Vagina (tissue), 2 donors: ENCODE data around the gene CAPS. TPM values are rescaled to one million over a fixed set of nuclear protein-coding genes. Genes with fewer than 3 reads are reported as not detected.
"Not testable (repeated sequence)": the region's sequence is repeated elsewhere in the genome, so short reads cannot be mapped to it uniquely, and the experiment has no call there.

Source experiments
- DNase-seq, 2 donors: peaks; one replicate each; pipeline ENCODE4 v3.0.0-alpha.2; 2017; ENCODE audit errors: extremely low spot score in 2 of 2
- H3K27ac ChIP-seq: fragments of 200-600 bp; sonication (generic); one replicate; pipeline ENCODE4 v1.5.1; 2019
- H3K27me3 ChIP-seq: fragments of 200-600 bp; sonication (generic); one replicate; pipeline ENCODE4 v1.5.1; 2019
- H3K36me3 ChIP-seq, 2 donors: fragments of 200-600 bp; sonication (generic); one replicate each; pipeline ENCODE4 v1.5.1; 2017 to 2019
- H3K4me1 ChIP-seq: fragments of 200-600 bp; sonication (generic); one replicate; pipeline ENCODE4 v1.5.1; 2019
- H3K4me3 ChIP-seq, 2 donors: fragments of 200-600 bp; sonication (generic); 1 replicate in 1 of 2; 2 replicates in 1 of 2; pipeline ENCODE4 v1.5.1; 2016 to 2019
- H3K9me3 ChIP-seq: fragments of 200-600 bp; sonication (generic); one replicate; pipeline ENCODE4 v1.5.1; 2019
- CTCF ChIP-seq, 3 experiments: fragments of 450-650 bp in 2 of 3; fragments of 200-600 bp in 1 of 3; sonication (generic) in 1 of 3; IDR thresholded peaks; one replicate each; pipeline ENCODE4 v1.5.1; 2017 to 2019; ENCODE audit warnings: antibody characterized with exemption in 3 of 3, mild to moderate bottlenecking in 2 of 3, moderate library complexity in 2 of 3
- POLR2A ChIP-seq, 2 donors: fragments of 450-650 bp; IDR thresholded peaks; one replicate each; pipeline ENCODE4 v1.6.1; 2017; ENCODE audit warnings: antibody characterized with exemption in 2 of 2, mild to moderate bottlenecking in 2 of 2, moderate library complexity in 2 of 2
- POLR2AphosphoS5 ChIP-seq, 2 donors: sonication (generic); formaldehyde crosslinking; IDR thresholded peaks; one replicate each; pipeline ENCODE4 v1.9.0; 2017; ENCODE audit warnings: antibody characterized with exemption in 2 of 2, mild to moderate bottlenecking in 2 of 2, low read depth in 1 of 2; ENCODE audit not compliant: insufficient read depth in 1 of 2
- intact Hi-C: fragments of 100-400 bp; cut with DNase I; formaldehyde crosslinking; loops from one replicate; pipeline ENCODE4 v1.15.1; 2023
- total RNA-seq: library from RNA; depleted of rRNA; stranded (reverse); fragments of >200 nt; gene quantifications from one replicate; pipeline ENCODE4 v1.2.3, GENCODE V29; 2016

Gene CAPS
- total RNA-seq, 1 donor from 2014 or later, result 35.8 TPM

GRCh38 chr19:5870986-5871394 lies 43.1 kb upstream of the CAPS start:
- no peaks in the 10 kb centered on the region for H3K4me1 ChIP-seq
- TF ChIP-seq POLR2A (IDR thresholded peaks at IDR 0.05) (no peak), POLR2AphosphoS5 (IDR thresholded peaks at IDR 0.05; ENCODE audit: insufficient read depth in 1 of 2, low read depth in 1 of 2) (no peak), CTCF (IDR thresholded peaks at IDR 0.05) (no peak)

GRCh38 chr19:5873617-5874199 lies 40.3 kb upstream of the CAPS start:
- Histone ChIP-seq H3K27ac (no peak overlapping the region), H3K4me3 (no peak overlapping the region), H3K4me1 (no peaks in the 10 kb centered on the region), H3K9me3 (no peaks in the 10 kb centered on the region), H3K27me3 (no peaks in the 10 kb centered on the region), H3K36me3 (no peaks in the 10 kb centered on the region)
- DNase-seq, result no peak
- TF ChIP-seq POLR2AphosphoS5 (IDR thresholded peaks at IDR 0.05; ENCODE audit: insufficient read depth in 1 of 2, low read depth in 1 of 2) (no peak), POLR2A (IDR thresholded peaks at IDR 0.05) (no peak), CTCF (IDR thresholded peaks at IDR 0.05) (no peak)
- intact Hi-C loops, result no loop called here

More at GRCh38 chr19:5870986-5871394, 43.1 kb upstream of the CAPS start:
- Histone ChIP-seq H3K4me3 (no peak overlapping the region), H3K9me3 (no peaks in the 10 kb centered on the region), H3K36me3 (no peaks in the 10 kb centered on the region), H3K27me3 (no peaks in the 10 kb centered on the region), H3K27ac (no peak overlapping the region)
- DNase-seq, result no peak
- intact Hi-C loops, result no loop called here

GRCh38 chr19:5874496-5874895 lies 39.6 kb upstream of the CAPS start:
- H3K9me3 ChIP-seq, H3K36me3 ChIP-seq, H3K27ac ChIP-seq, H3K27me3 ChIP-seq, H3K4me3 ChIP-seq, DNase-seq, H3K4me1 ChIP-seq, intact Hi-C loops: not testable (repeated sequence)

- DNase-seq, result no peak
- Histone ChIP-seq H3K27me3 (no peaks in the 10 kb centered on the region), H3K4me1 (peaks cover 7% of the 10 kb centered on the region), H3K36me3 (no peaks in the 10 kb centered on the region), H3K27ac (no peak overlapping the region), H3K4me3 (no peak overlapping the region), H3K9me3 (no peaks in the 10 kb centered on the region)
- no peak for TF ChIP-seq POLR2AphosphoS5 (IDR thresholded peaks at IDR 0.05; ENCODE audit: insufficient read depth in 1 of 2, low read depth in 1 of 2)
- intact Hi-C loops, result no loop called here
These were observed 36.6 kb upstream of the CAPS start for GRCh38 chr19:5877427-5877826.

- intact Hi-C loops, result no loop called here
- no peaks in the 10 kb centered on the region for H3K9me3 ChIP-seq
- no peaks in the 10 kb centered on the region for H3K27me3 ChIP-seq
- no peak for TF ChIP-seq POLR2AphosphoS5 (IDR thresholded peaks at IDR 0.05; ENCODE audit: insufficient read depth in 1 of 2, low read depth in 1 of 2)
- TF ChIP-seq CTCF (IDR thresholded peaks at IDR 0.05), result no peak
- TF ChIP-seq POLR2A (IDR thresholded peaks at IDR 0.05), result no peak
- peaks cover 7% of the 10 kb centered on the region for H3K4me1 ChIP-seq
- no peak overlapping the region for H3K4me3 ChIP-seq
- no peaks in the 10 kb centered on the region for H3K36me3 ChIP-seq
- no peak overlapping the region for H3K27ac ChIP-seq
- no peak for DNase-seq
These were observed 36.2 kb upstream of the CAPS start for GRCh38 chr19:5877882-5878281.

- Histone ChIP-seq H3K27ac (no peak overlapping the region), H3K9me3 (no peaks in the 10 kb centered on the region), H3K4me3 (no peak overlapping the region), H3K36me3 (no peaks in the 10 kb centered on the region), H3K4me1 (peaks cover 7% of the 10 kb centered on the region), H3K27me3 (no peaks in the 10 kb centered on the region)
- TF ChIP-seq POLR2A (IDR thresholded peaks at IDR 0.05), result no peak
- no peak for TF ChIP-seq CTCF (IDR thresholded peaks at IDR 0.05)
- no peak for TF ChIP-seq POLR2AphosphoS5 (IDR thresholded peaks at IDR 0.05; ENCODE audit: insufficient read depth in 1 of 2, low read depth in 1 of 2)
- intact Hi-C loops, result no loop called here
- no peak for DNase-seq
These were observed 33.9 kb upstream of the CAPS start for GRCh38 chr19:5880196-5880595.
